HG03460 (cell line): ENCODE data around the gene C9orf85.
"Not testable (repeated sequence)": the region's sequence is repeated elsewhere in the genome, so short reads cannot be mapped to it uniquely, and the experiment has no call there.

Source experiments
- ATAC-seq: cut with Tn5 transposase; IDR thresholded peaks from one replicate; pipeline ENCODE4 v1.9.1; 2021; ENCODE audit not compliant: unreplicated experiment

C9orf85 gene

GRCh38 chr9:71911061-71911907, at the start of gene C9orf85, which contains the start of gene ABHD17B:
Gene C9orf85, plus strand, starts transcription at chr9:71911639. Its CDS starts 96 bp downstream, at chr9:71911735.
Gene ABHD17B, minus strand, starts transcription at chr9:71911193. Its CDS starts 36,113 bp downstream, at chr9:71875080.
- ATAC-seq: peak; percentile 88

DNA sequence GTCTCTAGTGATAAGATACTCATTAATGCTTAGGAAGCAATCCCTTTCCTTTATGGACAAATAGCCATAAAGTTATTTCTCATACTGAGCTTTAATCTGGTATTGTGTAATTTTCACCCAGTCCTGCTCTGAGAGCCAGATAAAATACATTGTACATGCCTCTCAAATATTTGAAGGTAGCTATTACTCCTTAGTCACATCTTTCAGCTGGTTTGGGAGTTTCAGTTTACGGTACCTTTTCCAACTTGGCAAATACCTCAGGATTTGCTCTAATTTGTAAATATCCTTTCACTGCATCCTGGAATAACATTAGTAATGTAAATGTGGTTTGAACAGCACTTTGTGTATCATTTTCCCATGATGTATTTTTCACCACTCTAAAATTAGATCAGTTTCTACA, 47.8 kb upstream of the C9orf85 start:
- ATAC-seq: no peak

DNA sequence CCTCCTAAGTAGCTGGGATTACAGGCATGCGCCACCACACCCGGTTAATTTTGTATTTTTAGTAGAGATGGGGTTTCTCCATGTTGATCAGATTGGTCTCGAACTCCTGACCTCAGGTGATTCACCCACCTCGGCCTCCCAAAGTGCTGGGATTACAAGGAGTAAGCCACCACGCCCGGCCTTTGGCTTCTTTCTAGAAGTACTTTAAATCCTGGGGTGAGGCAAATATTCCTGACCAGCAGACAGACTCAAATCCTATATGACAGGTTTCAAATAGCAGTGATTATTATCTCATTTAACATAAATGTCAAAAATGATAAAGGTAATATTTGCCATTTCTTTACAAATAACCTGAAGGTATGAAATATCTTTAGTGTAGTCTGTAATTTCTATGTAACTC, 36.1 kb upstream of the C9orf85 start:
- no peak for ATAC-seq

- ATAC-seq: no peak
Measured at GRCh38 chr9:71876106-71876505, 35.3 kb upstream of the C9orf85 start.

DNA sequence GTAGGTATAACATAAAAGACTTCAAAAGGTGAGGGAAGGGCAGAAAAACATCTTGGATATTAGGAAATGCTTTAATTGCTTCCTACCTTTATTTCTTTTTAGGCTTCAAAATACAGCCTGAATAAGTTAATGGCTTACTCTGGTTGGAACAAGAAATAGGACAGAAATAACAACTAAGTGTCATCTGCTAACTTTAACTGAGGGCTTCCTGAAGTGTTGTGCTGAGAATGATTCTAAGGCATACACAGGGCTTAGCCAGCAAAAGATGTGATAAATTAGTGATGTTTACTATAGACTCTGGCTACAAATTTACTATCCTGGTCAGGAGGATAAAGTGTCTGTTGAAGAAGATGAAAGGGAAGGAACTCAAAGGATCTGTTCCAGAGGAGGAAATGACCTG, 34.6 kb upstream of the C9orf85 start:
- ATAC-seq: no peak

DNA sequence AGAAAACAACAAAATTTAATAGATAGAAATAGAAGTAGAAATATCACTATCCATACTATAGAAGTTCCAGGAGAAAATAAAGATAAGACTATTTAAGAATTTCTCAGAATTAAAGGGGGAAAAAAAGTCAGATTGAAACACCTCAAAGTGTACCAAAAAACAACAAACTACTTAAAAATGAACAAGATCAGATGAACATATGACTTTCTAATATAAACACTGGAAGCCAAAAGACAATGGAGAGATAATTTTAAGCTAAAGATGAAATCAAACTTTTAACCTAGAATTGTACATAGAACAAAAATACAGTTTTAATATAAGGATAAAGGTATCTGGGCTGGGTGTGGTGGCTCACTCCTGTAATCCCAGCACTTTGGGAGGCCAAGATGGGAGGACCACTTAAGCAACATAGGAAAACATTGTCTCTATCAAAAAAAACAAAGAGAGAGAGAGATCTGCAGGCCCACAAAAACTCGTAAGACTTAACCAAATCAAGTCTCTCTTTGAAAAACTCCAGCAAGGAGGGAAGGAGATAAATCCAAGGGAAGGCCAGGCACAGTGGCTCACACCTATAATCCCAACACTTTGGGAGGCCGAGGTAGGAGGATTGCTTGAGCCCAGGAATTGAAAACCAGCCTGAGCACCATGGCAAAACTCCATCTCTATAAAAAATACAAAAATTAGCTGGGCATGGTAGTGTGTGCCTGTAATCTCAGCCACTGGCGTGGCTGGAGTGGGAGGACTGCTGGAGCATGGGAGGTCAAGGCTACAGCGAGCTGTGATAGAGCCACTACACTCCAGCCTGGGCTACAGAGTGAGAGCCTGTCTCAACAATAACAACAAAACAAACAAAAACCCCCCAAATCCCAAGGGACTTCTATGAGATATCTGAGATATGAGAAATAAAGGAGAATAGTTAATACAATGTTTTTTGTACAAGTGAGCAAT, 32.8 kb upstream of the C9orf85 start:
- ATAC-seq: no peak

DNA sequence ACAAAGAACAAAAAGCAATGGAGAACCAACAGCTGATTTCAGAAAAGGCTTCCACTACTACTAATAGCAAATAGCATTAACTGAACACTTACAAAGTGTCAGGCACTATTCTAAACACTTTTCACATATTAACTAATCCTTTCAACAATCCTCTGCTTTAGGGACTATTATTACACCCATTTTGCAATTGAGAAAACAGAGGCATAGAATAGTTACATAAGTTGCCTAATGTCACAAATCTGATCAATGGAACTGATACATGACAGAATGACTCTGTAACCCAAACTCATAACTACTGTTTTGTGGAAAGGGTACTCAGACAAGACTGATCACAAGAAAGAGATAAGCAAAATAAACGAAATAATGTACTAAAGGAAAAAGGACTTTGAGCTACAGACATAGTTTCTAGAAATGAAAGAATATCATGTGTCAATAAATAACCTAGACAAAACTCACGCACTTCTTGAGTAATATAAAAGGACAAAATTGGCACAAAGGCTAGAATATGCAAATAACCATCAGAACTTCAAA, 31.7 kb upstream of the C9orf85 start:
- ATAC-seq: no peak

GRCh38 chr9:71884005-71884404, 27.4 kb upstream of the C9orf85 start:
- no peak for ATAC-seq

GRCh38 chr9:71885467-71885866, 26.0 kb upstream of the C9orf85 start:
- no peak for ATAC-seq

GRCh38 chr9:71886015-71886414, 25.4 kb upstream of the C9orf85 start:
- no peak for ATAC-seq

- no peak for ATAC-seq
Measured at GRCh38 chr9:71886541-71886940, 24.9 kb upstream of the C9orf85 start.

DNA sequence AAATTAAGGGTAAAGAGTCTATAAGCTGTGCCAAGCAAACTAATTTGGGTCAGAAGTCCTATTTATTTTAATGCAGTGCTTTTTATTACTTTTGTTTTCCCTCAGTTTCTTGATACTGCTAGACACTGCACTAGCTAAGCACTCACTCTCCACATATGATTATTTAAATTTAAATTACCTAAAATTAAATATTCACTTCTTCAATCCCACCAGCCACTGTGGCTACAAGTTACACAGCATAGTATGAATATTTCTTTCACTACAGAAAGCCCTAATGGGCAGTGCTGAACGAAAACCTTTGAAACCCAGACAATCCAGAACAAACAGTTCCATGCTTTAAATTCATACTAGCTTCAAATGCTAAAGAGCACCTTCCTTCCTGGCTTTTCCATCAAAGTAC, 24.1 kb upstream of the C9orf85 start:
- no peak for ATAC-seq

- no peak for ATAC-seq
Measured at GRCh38 chr9:71890042-71890679, 21.3 kb upstream of the C9orf85 start.

DNA sequence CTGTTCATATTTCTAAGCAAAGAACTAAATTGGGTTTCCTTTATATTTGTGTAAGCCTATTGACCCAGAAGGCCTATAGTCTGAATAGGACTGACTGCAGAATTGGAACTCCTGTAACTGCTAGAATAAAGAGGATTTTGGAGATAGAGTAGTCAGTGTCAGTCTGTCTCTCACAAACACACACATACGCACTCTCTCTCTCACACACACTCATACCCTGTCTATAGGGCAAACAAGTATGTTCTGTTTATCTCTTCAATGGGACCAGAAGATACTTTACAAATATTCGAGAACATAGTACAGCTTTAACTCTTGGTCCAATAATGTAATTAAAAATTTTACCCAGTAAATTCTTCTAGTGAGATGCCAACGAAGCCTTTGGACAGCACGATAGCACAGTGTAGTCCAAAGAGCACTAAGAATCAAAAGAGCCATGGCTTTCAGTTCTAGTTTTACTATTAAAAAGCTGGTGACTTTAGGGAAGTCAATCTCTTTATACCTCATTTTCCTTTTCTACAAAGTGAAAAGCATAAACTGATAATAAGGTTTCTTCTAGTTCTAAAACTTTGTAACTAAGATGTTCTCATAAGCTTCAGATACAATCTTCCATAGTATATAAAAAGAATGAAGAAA, 19.8 kb upstream of the C9orf85 start:
- peak; percentile 45 for ATAC-seq

DNA sequence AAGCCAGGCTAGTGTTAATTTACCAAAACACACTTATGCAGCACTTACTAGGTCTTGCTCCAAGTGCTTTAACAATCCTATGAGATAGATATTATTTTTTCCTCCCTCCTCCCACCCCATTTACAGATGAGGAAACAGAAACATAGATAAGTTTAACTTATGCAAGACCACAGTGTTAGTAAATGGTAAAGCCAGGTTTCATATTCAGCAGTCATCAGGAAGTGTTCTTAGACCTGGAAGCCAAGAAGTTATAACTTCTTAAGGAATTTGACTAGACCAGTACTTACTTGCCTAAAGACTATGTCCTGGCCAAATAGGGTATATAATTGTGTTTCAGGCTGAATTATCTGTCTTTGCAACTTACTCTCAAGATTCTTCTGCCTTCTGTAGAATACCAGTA, 16.3 kb upstream of the C9orf85 start:
- peak; percentile 42 for ATAC-seq

GRCh38 chr9:71895955-71896354, 15.5 kb upstream of the C9orf85 start:
- no peak for ATAC-seq

DNA sequence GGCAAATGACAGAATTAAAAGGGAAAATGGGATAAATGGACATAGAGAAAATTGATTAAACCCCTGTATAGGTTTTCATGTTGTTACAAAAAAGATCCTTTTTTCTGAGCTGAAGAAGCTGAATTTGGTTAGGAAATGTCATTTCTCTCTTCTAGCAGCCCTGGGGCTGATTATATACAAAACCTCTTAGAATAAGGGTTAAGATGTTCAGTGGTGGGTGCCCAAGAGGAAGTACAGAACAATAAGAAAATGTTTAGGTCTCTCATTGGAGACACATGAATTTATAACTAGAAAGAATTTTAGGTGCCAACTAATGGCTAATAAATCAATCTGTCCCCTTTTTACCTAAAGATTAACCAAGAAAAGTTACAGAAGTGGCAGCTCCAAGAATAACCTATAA, 14.7 kb upstream of the C9orf85 start:
- no peak for ATAC-seq

DNA sequence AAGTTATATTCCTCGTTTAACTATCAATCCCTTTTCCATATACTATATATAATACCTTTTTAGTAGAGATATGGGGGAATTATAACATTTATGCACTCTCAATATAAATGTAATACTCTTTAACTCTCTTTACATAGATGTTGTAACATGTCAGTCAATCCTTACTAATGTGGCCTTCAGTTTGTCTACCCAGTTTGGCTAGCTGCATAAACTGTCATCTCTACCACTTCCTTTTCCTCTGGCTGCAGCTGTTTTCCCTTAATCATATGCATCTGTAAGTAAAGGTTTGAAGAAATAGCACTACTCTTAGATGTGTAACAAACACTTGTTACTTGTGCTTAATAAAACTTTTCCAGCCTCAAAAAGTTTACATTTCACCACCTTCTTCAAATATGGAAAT, 13.9 kb upstream of the C9orf85 start:
- ATAC-seq: peak; percentile 47

DNA sequence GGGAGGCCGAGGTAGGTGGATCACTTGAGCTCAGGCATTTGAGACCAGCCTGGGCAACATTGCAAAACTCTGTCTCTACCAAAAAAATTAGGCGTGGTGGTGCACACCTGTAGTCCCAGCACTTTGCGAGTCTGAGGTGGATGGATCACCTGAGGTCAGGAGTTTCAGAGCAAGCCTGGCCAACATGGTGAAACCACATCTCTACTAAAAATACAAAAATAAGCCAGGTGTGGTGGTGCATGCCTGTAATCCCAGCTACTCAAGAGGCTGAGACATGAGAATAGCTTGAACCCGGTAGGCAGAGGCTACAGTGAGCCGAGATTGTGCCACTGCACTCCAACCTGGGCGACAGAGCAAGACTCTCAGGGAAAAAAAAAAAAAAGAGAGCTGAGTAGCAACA, 12.7 kb upstream of the C9orf85 start:
- ATAC-seq: not testable (repeated sequence)
